GM12864 (cell line): ENCODE measurements around the gene PRKRIP1.
A peak's percentile ranks its signal among the peaks of the same experiment; 100 is the strongest.

ENCODE experiments used
- DNase-seq: peaks from one replicate; pipeline ENCODE4 v3.0.0-alpha.2; 2011; ENCODE audit warnings: low read depth
- H3K4me3 ChIP-seq: 2 replicates; pipeline ENCODE4 v1.5.1; 2011; ENCODE audit warnings: mild to moderate bottlenecking, low read depth, low read length, control low read depth
- TF ChIP-seq, protein P1 (sequence below): IDR thresholded peaks from 2 replicates; pipeline ENCODE4 v1.5.1; 2011; ENCODE audit warnings: low read depth, mild to moderate bottlenecking, moderate library complexity, low read length, control low read depth, inconsistent platforms; ENCODE audit errors: missing control alignments

The PRKRIP1 gene

DNA sequence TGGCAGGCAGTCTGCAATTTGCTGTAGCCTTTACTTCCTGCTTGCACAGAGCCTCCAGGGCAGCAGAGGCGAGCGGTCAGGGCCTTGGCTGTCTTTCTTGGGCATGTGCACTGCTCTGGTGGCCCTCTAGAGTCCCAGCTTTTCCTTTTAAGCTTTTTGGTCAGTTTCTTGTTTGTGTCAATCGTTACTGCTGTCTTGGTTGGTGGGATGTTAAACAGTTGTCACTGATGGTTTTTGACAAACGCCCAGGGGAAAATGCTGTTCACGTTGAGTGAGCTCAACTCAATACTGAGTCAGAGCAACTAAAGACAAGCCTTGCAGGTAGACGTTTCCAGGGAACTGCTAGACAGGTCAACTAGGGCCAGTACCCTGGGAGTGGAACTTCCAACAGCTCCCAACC is 14.0 kb downstream of the PRKRIP1 start:
- no peak for DNase-seq
- TF ChIP-seq, protein P1, sequence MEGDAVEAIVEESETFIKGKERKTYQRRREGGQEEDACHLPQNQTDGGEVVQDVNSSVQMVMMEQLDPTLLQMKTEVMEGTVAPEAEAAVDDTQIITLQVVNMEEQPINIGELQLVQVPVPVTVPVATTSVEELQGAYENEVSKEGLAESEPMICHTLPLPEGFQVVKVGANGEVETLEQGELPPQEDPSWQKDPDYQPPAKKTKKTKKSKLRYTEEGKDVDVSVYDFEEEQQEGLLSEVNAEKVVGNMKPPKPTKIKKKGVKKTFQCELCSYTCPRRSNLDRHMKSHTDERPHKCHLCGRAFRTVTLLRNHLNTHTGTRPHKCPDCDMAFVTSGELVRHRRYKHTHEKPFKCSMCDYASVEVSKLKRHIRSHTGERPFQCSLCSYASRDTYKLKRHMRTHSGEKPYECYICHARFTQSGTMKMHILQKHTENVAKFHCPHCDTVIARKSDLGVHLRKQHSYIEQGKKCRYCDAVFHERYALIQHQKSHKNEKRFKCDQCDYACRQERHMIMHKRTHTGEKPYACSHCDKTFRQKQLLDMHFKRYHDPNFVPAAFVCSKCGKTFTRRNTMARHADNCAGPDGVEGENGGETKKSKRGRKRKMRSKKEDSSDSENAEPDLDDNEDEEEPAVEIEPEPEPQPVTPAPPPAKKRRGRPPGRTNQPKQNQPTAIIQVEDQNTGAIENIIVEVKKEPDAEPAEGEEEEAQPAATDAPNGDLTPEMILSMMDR, result no peak
- no peak overlapping the region for H3K4me3 ChIP-seq

DNA sequence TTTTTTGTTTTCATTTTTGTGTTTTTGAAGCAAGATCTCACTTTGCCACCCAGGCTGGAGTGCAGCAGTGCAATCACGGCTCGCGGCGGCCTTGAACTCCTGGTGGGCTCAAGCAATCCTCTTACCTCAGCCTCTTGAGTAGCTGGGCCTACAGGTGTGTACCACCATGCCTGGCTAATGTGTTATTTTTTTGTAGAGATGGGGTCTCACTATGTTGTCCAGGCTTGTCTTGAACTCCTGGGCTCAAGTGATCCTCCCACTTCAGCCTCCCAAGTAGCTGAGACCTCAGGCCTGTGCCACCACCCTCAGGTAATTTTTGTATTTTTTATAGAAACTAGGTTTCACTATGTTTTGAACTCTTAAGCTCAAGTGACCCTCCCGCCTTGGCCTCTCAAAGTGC is 14.8 kb downstream of the PRKRIP1 start:
- H3K4me3 ChIP-seq, result no peak overlapping the region
- DNase-seq, result no peak
- TF ChIP-seq, protein P1, result no peak

DNA sequence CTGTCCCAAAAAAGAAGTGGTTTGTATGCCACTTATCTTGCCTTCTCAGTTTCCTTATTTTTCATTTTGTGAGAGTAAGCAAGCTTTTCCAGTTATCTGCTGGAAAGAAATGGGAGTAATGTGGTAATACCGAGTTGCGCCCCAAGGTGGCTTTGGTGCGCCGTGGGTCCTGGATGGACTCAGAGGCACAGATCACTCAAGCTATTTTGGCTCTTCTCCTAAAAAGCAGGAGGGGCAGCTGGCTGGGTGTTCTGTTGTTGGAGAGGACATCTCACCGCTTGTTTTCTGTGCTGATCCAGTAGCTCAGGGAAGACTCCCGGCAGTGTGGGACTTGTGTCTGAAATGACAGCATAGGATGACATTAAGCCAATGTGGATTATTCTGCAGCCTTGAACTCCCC is 16.4 kb downstream of the PRKRIP1 start:
- no peak overlapping the region for H3K4me3 ChIP-seq
- DNase-seq, result no peak
- TF ChIP-seq, protein P1, result peak; percentile 38

DNA sequence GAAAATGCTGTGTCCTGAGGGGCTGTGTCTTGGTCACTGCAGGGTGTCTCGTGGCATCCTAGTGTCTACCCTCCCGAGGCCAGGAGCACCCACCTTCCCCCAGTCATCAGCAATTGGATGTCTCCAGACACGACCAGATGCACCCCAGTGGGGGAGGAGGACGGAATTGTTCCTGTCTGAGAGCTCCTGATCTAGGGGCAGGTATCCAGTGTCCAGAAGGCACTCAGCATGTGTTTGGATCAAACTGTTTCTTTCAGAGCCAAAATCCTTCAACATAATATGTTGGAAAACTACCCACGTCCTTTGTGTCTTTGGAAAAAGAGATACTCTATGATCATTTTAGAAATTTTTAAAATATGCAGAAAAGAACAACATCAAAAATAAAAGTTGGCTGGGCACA is 16.9 kb downstream of the PRKRIP1 start:
- TF ChIP-seq, protein P1, result no peak
- no peak for DNase-seq
- no peak overlapping the region for H3K4me3 ChIP-seq

DNA sequence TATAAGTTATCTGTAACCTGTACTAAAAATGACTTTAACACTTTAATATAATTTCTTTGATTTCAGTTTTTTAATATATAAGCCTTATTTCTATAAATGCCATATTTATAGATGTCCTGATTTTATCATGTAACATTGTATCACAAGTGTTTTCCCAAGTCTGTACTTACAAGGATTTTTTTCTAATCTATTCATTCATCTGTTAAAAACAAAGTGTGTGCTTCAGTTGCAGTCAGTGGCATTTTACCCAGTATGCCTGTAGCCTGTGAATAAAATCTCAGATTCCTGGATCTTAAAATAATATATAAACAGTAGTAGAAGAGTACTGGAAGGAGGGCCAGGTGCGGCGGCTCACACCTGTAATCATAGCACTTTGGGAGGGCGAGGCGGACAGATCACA is 17.4 kb downstream of the PRKRIP1 start:
- no peak overlapping the region for H3K4me3 ChIP-seq
- TF ChIP-seq, protein P1, result no peak
- DNase-seq, result no peak

DNA sequence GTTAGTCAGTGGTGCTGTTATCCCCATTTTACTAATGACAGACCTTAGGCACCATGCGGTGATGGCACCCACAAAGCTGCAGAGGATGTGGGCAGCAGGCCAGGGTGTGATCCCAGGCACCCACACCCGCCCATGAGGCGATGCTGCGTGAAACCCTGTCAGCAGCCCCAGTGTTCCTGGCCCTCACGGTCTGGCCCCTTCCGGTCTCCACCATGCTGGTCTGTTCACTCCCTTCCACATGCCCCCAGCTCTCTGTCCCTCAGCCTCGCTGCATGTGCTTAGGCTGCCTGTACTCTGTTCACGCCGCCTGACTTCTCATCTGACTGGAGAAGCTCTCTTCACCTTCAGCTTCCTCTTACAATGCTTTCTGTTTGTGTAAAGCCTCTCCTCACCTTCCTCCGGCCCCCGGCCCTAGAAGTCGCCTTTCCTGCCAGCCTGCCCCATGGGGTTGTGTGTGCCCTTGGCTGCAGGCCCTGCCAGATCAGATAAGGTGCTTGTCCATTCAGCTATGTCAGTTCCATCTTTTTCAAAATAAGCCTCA is 19.6 kb downstream of the PRKRIP1 start:
- H3K4me3 ChIP-seq, result no peak overlapping the region
- TF ChIP-seq, protein P1, result no peak
- no peak for DNase-seq

DNA sequence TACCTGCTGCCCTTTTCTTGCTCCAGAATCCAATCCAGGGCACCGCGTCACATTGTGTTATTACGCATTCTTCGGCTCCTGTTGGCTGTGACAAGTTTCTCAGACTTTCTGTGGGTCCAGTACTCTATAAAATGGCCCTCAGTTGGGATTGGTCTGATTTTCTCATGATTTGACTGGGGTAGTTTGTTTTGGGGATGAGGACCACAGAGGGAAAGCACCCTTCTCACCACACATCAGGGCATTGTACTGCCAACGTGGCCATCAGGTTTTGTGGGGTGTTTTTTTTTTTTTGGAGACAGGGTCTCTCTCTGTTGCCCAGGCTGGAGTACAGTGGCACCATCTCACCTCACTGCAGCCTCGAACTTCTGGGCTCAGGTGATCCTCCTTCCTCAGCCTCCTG is 20.2 kb downstream of the PRKRIP1 start:
- DNase-seq, result no peak
- TF ChIP-seq, protein P1, result no peak
- H3K4me3 ChIP-seq, result no peak overlapping the region
